ENCODE measurements around the gene INPP5E. TPM values are rescaled to one million over a fixed set of nuclear protein-coding genes. Genes with fewer than 3 reads are reported as not detected.
"Not testable (repeated sequence)": the region's sequence is repeated elsewhere in the genome, so short reads cannot be mapped to it uniquely, and the experiment has no call there.

Gene INPP5E
- total RNA-seq, 1 donor from 2014 or later, result 14.2 TPM

GRCh38 chr9:136409557-136410455 lies 29.8 kb downstream of the INPP5E start:
- intact Hi-C loops (cut with DNase I), result no loop called here
- no peak for DNase-seq (ENCODE audit: low spot score)

- DNase-seq (ENCODE audit: low spot score), result no peak
- intact Hi-C loops (cut with DNase I), result no loop called here
These were observed 31.7 kb downstream of the INPP5E start for GRCh38 chr9:136407911-136408310.

- intact Hi-C loops (cut with DNase I); DNase-seq (ENCODE audit: low spot score): not testable (repeated sequence)
These were observed 32.6 kb downstream of the INPP5E start for GRCh38 chr9:136407061-136407460.

- intact Hi-C loops (cut with DNase I); DNase-seq (ENCODE audit: low spot score): not testable (repeated sequence)
These were observed 33.7 kb downstream of the INPP5E start for GRCh38 chr9:136405904-136406303.

DNA sequence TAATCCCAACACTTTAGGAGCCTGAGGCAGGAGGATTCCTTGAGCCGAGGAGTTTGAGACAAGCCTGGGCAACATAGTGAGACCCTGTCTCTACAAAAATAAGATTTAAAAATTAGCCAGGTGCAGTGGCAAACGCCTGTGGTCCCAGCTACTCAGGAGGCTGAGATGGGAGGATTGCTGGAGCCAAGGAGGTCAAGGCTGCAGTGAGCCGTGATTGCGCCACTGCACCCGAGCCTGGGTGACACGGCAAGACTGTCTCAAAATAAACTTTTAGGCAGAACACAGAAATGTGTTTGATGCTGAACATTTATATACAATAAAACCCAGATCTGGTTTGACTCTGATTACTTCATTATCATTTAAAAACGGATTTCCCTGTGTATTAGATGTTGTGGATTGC lies 34.2 kb downstream of the INPP5E start:
- intact Hi-C loops (cut with DNase I), result no loop called here
- no peak for DNase-seq (ENCODE audit: low spot score)

DNA sequence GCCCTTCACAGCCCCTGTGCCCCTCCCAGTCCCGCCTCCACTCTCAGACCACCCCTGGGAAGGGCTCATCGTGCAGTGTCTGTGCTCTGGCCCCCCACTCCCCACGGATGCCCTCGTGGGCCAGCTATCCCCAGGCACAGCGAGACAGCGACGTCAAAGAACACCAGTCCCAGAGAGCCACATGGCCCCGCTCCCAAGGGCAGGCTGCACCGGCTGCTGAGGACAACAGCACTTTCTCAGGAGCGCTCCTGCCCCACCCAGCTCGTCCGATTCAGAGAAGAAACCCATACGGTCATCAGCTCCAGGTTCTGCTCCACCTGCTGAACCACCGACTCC lies 34.9 kb downstream of the INPP5E start:
- no peak for DNase-seq (ENCODE audit: low spot score)
- intact Hi-C loops (cut with DNase I), result no loop called here

- intact Hi-C loops (cut with DNase I), result no loop called here
- no peak for DNase-seq (ENCODE audit: low spot score)
These were observed 35.5 kb downstream of the INPP5E start for GRCh38 chr9:136403915-136404800.

DNA sequence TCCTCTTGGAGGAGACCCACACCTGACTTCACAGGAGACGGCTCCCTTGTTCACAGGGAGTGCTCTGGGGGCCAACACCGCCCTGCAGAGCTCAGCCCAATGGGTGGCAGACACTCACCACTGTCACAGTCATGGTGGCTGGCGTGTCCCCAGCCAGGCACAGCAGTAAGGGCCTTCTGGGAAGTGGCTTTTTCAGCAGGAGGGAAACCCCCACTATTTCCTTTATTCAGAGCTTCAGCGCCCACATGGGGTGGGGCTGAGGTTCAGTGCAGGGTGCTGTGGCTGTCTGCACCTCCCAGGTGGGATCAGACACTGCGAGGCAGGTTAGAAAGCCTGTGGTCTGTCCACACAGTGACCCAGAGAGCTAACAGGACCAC lies 36.1 kb downstream of the INPP5E start:
- DNase-seq (ENCODE audit: low spot score), result no peak
- intact Hi-C loops (cut with DNase I), result no loop called here

GRCh38 chr9:136402067-136402466 lies 37.6 kb downstream of the INPP5E start:
- intact Hi-C loops (cut with DNase I), result no loop called here
- DNase-seq (ENCODE audit: low spot score), result no peak

DNA sequence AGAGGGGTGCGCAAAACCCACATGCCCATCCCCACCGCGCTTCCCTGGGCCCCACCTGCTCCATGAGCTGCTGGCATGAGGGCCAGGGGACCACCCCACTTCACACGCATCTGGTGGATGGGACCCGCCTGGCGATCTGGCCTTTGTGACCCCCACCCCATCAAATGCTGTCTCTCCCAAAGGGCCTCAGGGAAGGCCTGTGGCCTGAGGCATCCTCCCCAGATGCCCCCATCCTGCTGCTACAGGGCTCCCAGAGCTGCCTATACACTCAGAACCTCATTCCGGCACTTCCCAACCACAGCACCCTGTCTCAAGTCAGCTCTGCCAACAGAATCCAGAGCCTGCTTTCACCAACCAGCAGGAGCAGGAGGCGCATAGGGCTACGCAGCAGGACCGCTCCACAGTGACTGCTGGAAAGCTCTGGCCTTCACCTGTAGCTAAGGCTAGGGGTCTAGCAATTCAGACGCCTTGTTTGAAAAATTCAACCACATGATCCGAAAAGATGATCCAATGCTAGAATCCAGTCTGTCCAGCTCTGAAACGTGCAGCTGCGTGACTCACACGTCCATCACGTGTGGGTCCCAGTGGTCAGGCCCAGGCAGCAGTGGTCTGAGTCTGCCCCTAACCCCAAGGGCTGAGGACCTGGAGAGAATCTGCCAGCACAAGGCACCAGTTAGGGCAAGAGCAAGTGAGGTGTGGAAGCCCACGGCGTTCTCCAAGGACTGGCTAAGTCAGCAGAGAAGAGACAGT lies 38.3 kb downstream of the INPP5E start:
- intact Hi-C loops (cut with DNase I), result loop anchor here (2.0 kb wide), 2 partner anchors 63 to 89 kb away; no protein-coding TSS in a partner anchor

DNA sequence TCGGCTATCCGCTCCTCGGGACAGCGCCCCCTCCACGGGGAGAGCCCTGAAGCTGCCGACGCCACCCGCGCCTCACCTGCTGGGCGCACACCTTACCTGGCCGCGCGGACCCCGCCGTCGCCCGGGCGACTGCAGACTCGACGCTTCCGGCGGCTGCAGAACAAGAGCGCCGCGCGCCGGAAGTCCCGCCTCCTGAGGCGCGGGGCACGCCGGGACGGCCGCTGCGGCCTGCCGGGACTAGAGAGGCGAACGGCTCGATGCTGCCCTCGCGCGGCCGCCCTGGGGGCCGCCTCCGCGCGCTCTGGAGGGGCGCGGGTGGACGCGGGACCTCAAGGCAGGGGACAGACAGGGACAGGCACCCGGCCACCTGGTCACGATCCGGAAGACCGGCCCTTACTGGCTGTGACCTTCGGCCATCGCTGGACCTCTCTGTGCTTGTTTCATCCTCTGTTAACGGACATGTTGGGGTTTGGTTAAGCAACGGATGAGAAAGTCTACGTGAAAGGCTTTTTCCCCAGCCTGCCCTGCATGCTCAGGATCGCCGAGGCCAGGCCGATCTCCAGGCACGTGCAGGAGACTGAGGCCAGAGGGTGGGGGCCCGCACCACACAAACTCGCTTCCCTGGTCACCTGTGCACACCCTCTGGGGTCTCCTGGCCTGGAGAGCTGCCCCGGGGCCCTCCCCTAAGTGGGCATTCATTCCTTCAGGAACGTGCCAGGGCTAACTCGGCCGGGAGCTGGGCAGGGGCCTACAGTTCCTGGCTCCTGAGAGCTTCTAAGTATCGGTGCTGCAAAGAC lies 39.4 kb downstream of the INPP5E start, which contains the start of gene SNAPC4:
Gene SNAPC4, minus strand, starts transcription at position 133 of the 797 bp plus-strand sequence. CDS start 1,742 bp downstream, outside the sequence.
- DNase-seq (ENCODE audit: low spot score), result peak; percentile 94
- intact Hi-C loops (cut with DNase I), result loop anchor here (1.0 to 2.0 kb wide), 3 partner anchors 37 to 87 kb away; partner anchors contain the start of gene DNLZ

More for the DNA sequence above, 38.3 kb downstream of the INPP5E start:
- DNase-seq (ENCODE audit: low spot score), result no peak

DNA sequence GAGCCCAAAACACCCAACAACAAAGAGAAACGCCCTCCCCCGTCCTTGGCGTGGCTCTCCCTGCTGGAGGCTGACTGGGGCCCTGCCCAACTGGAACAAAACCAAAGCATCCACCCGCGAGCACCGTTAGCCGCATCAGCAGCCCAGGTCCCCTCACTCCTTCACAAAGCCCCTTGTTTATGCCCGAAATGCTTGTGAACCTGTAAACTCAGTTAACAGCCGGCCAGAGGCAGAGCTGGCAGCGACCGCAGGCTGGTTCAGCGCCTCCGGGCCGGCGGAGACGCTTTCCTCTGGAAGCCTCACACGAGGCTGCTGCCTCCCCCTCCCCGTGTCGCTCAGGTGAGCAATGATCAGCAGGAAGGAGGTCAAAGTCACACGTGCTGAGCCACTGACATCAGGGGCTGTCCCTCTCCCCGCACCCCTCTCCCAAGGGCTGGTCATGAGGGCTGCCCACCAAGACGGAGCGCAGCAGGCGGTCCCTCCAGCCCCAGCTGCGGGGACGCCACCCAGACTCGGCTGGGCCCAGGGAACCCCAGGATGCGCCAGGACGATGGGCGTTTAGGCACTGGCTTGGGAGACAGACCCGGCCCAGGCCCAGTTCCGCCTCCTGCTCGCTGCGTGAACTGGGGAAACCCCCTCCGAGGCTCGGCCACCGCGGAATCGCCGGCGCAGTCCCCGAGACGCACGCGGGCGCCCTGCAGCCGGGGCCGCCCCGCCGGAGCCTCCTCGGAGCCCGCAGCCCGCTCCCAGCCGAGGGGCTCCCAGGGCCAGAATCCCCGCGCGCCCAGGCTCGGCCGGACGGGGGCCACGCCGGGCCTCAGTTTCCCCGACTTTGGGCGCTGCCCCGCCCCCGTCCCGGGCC lies 40.2 kb downstream of the INPP5E start:
- intact Hi-C loops (cut with DNase I), result loop anchor here (1.0 to 2.0 kb wide), 3 partner anchors 36 to 87 kb away; partner anchors contain the start of gene DNLZ
- DNase-seq (ENCODE audit: low spot score), result no peak

DNA sequence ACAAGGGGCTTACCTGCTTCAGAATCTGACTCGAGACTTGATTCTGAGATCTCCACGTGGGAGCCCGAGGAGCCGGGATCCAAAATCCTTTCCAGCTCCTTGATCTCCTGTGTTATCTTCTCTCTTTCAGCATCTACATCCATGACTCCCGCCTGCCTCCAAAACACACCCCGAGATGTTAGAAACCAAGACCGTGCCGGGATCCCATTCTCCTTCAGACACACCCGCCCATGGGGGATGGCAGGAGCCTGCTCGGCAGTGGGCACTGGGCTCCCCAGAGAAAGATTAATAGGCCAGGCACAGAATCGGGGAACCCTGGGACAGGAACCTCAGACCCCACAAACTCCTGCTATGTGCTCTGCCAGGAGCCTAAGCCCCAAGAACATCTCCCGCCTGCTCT lies 41.4 kb downstream of the INPP5E start:
- no peak for DNase-seq (ENCODE audit: low spot score)
- intact Hi-C loops (cut with DNase I), result no loop called here

- DNase-seq (ENCODE audit: low spot score), result no peak
- intact Hi-C loops (cut with DNase I), result no loop called here
These were observed 42.0 kb downstream of the INPP5E start for GRCh38 chr9:136397643-136398042.

DNA sequence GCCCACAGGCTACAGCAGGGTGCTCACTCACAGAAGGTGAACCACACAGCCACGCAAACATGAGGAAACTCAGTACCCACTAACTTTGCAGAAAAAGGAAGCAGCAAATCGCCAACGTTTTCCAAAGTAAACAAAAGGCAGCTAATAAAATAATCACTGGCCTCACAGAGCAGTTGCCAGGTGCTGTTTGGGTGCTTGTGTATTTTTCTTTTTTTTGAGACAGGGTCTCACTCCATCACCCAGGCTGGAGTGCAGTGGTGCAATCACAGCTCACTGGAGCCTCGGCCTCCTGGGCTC lies 43.5 kb downstream of the INPP5E start:
- intact Hi-C loops (cut with DNase I), result no loop called here

DNA sequence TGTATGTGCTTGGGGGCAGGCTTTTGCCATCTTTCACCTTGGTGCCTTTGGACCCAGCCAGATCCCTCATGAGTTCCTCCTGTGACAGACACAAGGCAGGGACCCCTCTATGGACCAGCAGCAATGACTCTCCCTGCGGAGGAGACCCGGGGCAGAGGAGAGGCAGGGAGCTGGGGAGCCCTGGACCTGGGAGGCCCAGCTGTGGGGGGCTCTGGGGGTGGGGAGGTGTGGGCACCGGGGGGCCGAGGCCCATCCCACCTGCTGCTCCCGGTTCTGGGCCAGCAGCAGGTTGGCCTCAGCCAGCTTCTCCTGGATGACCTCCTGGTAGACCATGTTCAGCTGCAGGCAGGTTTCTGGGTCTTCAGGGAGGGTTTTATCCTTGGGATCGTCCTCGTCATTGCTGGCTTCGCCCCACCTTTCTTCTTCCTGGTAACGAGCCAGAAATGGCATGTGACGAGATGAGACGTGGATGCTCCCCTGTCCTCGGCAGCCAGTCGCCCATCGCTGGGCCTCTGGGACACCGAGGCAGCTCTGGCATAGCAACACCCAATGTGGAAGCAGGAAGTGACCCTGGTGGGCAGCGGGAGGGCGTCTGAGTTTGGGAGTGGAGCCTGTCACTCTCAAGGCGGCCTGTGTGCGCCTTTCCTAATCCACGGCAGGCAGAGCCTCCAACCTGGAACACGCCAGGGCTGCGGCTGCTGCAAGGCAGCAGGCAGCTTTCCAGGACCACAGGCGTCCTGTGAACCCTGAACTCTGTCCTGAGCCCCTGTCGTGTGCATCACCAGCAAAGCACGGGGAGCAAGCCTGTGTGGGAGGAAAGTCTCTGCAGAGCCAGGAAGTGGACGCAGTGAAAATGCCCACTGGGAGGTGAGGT lies 44.1 kb downstream of the INPP5E start:
- DNase-seq (ENCODE audit: low spot score), result no peak
- intact Hi-C loops (cut with DNase I), result no loop called here

More for the DNA sequence above, 43.5 kb downstream of the INPP5E start:
- DNase-seq (ENCODE audit: low spot score), result no peak

GRCh38 chr9:136395020-136395340 lies 44.7 kb downstream of the INPP5E start:
- no peak for DNase-seq (ENCODE audit: low spot score)
- intact Hi-C loops (cut with DNase I), result no loop called here

All from cardiac septum (tissue), 1 donor.